Measurements from ENCODE around the gene SCGB1D2.
"Not testable (repeated sequence)": the region's sequence is repeated elsewhere in the genome, so short reads cannot be mapped to it uniquely, and the experiment has no call there.

Gene SCGB1D2

DNA sequence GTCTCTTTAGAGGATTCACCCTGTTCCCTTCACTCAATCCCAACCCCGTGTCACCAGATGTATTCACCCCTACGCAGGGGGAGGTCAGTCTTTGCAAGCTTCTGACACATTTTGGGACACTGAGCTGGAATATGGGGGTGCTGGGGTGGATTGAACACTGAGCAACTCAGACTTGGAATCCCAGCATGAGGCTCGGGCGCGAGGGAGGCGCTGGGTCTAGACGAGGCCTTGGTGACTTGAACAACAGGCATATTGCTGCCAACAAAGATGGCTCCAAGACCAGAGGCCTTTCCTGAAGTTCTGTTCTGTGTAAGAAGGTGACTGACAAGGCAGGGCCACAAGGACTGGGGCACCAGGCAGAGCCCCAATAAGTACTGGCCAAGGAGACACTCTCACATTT lies 36.6 kb upstream of the SCGB1D2 start:
- Histone ChIP-seq H3K4me1 (ENCODE audit: insufficient read depth, low read length, severe bottlenecking) (no peaks in the 10 kb centered on the region), H3K4me3 (ENCODE audit: low read depth, low read length, poor library complexity, severe bottlenecking) (no peak overlapping the region), H3K79me2 (ENCODE audit: insufficient read depth, low read length) (no peaks in the 10 kb centered on the region), H3K27ac (ENCODE audit: low read depth, low read length, poor library complexity, severe bottlenecking) (no peak overlapping the region), H3K9ac (ENCODE audit: low read length) (no peak overlapping the region), H3K27me3 (ENCODE audit: insufficient read depth, low read length) (no peaks in the 10 kb centered on the region), H2AFZ (ENCODE audit: low read length) (no peak overlapping the region), H3K9me3 (ENCODE audit: low read length) (no peaks in the 10 kb centered on the region), H3F3A (ENCODE audit: insufficient read depth, low read length) (no peaks in the 10 kb centered on the region), H3K36me3 (ENCODE audit: insufficient read depth, low read length) (no peaks in the 10 kb centered on the region), H4K20me1 (ENCODE audit: insufficient read depth, low read length) (no peaks in the 10 kb centered on the region), H3K9me2 (ENCODE audit: low read depth, low read length) (no peaks in the 10 kb centered on the region), H3K4me2 (ENCODE audit: low read length) (no peak overlapping the region)
- TF ChIP-seq EZH2 (IDR thresholded peaks at IDR 0.05; ENCODE audit: borderline replicate concordance, low read length) = no peak

DNA sequence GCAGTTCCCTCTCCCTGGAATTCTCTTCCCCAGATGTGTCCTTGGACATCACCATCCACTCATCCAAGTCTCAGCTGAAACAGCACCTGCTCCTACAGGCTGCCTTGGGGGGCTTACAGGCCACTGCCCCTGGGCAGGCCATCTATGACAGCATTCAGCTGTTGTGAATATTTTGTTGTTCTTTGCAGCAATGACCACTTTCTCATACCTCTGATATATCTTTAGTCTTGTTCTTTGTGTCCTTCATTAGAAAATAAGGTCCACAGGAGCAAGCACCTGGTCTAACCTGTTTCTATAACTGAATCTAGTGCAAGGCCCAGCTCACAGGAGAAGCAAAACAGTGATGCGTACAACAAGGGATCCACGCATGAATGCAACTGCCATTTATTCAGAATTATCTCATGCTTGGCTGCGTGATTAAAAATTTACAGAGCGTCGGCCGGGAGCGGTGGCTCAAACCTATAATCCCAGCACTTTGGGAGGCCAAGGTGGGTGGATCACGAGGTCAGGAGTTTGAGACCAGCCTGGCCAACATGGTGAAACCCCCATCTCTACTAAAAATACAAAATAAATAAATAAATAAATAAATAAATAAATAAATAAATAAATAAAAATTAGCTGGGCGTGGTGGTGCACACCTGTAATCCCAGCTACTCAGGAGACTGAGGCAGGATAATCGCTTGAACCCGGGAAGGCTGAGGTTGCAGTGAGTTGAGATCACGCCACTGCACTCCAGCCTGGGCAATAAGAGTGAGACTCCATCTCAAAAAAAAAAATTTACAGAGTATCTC lies 35.6 kb upstream of the SCGB1D2 start:
- H3K27me3 ChIP-seq (ENCODE audit: insufficient read depth, low read length); H3K4me1 ChIP-seq (ENCODE audit: insufficient read depth, low read length, severe bottlenecking); H3K4me2 ChIP-seq (ENCODE audit: low read length); H3K36me3 ChIP-seq (ENCODE audit: insufficient read depth, low read length); H3K9me3 ChIP-seq (ENCODE audit: low read length); H3K9ac ChIP-seq (ENCODE audit: low read length); H3K79me2 ChIP-seq (ENCODE audit: insufficient read depth, low read length); H3K9me2 ChIP-seq (ENCODE audit: low read depth, low read length); H4K20me1 ChIP-seq (ENCODE audit: insufficient read depth, low read length); H3K27ac ChIP-seq (ENCODE audit: low read depth, low read length, poor library complexity, severe bottlenecking); H3F3A ChIP-seq (ENCODE audit: insufficient read depth, low read length); H3K4me3 ChIP-seq (ENCODE audit: low read depth, low read length, poor library complexity, severe bottlenecking); H2AFZ ChIP-seq (ENCODE audit: low read length): not testable (repeated sequence)

- H4K20me1 ChIP-seq (ENCODE audit: insufficient read depth, low read length) = no peaks in the 10 kb centered on the region
- H3K4me2 ChIP-seq (ENCODE audit: low read length) = no peak overlapping the region
Observed at GRCh38 chr11:62208785-62209144, 33.3 kb upstream of the SCGB1D2 start.

GRCh38 chr11:62217191-62217748 lies 24.8 kb upstream of the SCGB1D2 start:
- H2AFZ ChIP-seq (ENCODE audit: low read length) = no peak overlapping the region
- H3K36me3 ChIP-seq (ENCODE audit: insufficient read depth, low read length) = no peaks in the 10 kb centered on the region
- no peaks in the 10 kb centered on the region for H3K9me3 ChIP-seq (ENCODE audit: low read length)
- TF ChIP-seq, protein P1, sequence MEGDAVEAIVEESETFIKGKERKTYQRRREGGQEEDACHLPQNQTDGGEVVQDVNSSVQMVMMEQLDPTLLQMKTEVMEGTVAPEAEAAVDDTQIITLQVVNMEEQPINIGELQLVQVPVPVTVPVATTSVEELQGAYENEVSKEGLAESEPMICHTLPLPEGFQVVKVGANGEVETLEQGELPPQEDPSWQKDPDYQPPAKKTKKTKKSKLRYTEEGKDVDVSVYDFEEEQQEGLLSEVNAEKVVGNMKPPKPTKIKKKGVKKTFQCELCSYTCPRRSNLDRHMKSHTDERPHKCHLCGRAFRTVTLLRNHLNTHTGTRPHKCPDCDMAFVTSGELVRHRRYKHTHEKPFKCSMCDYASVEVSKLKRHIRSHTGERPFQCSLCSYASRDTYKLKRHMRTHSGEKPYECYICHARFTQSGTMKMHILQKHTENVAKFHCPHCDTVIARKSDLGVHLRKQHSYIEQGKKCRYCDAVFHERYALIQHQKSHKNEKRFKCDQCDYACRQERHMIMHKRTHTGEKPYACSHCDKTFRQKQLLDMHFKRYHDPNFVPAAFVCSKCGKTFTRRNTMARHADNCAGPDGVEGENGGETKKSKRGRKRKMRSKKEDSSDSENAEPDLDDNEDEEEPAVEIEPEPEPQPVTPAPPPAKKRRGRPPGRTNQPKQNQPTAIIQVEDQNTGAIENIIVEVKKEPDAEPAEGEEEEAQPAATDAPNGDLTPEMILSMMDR (IDR thresholded peaks at IDR 0.05; ENCODE audit: low read length) = peak; percentile 41
- TF ChIP-seq EZH2 (IDR thresholded peaks at IDR 0.05; ENCODE audit: borderline replicate concordance, low read length) = no peak
- no peak overlapping the region for H3K27ac ChIP-seq (ENCODE audit: low read depth, low read length, poor library complexity, severe bottlenecking)
- H3K4me3 ChIP-seq (ENCODE audit: low read depth, low read length, poor library complexity, severe bottlenecking) = no peak overlapping the region
- H3K9ac ChIP-seq (ENCODE audit: low read length) = no peak overlapping the region
- no peaks in the 10 kb centered on the region for H3K4me1 ChIP-seq (ENCODE audit: insufficient read depth, low read length, severe bottlenecking)
- H3F3A ChIP-seq (ENCODE audit: insufficient read depth, low read length) = no peaks in the 10 kb centered on the region
- no peaks in the 10 kb centered on the region for H3K9me2 ChIP-seq (ENCODE audit: low read depth, low read length)
- H3K79me2 ChIP-seq (ENCODE audit: insufficient read depth, low read length) = no peaks in the 10 kb centered on the region
- no peaks in the 10 kb centered on the region for H4K20me1 ChIP-seq (ENCODE audit: insufficient read depth, low read length)
- H3K27me3 ChIP-seq (ENCODE audit: insufficient read depth, low read length) = no peaks in the 10 kb centered on the region
- no peak overlapping the region for H3K4me2 ChIP-seq (ENCODE audit: low read length)

More at GRCh38 chr11:62208785-62209144, 33.3 kb upstream of the SCGB1D2 start:
- H3K9me2 ChIP-seq (ENCODE audit: low read depth, low read length) = no peaks in the 10 kb centered on the region
- no peak overlapping the region for H3K4me3 ChIP-seq (ENCODE audit: low read depth, low read length, poor library complexity, severe bottlenecking)
- H2AFZ ChIP-seq (ENCODE audit: low read length) = no peak overlapping the region
- no peak for TF ChIP-seq EZH2 (IDR thresholded peaks at IDR 0.05; ENCODE audit: borderline replicate concordance, low read length)
- TF ChIP-seq, protein P1 (IDR thresholded peaks at IDR 0.05; ENCODE audit: low read length) = no peak
- H3K9ac ChIP-seq (ENCODE audit: low read length) = no peak overlapping the region
- no peaks in the 10 kb centered on the region for H3F3A ChIP-seq (ENCODE audit: insufficient read depth, low read length)
- H3K9me3 ChIP-seq (ENCODE audit: low read length) = no peaks in the 10 kb centered on the region
- H3K4me1 ChIP-seq (ENCODE audit: insufficient read depth, low read length, severe bottlenecking) = no peaks in the 10 kb centered on the region
- no peaks in the 10 kb centered on the region for H3K36me3 ChIP-seq (ENCODE audit: insufficient read depth, low read length)
- no peak overlapping the region for H3K27ac ChIP-seq (ENCODE audit: low read depth, low read length, poor library complexity, severe bottlenecking)
- no peaks in the 10 kb centered on the region for H3K27me3 ChIP-seq (ENCODE audit: insufficient read depth, low read length)
- H3K79me2 ChIP-seq (ENCODE audit: insufficient read depth, low read length) = no peaks in the 10 kb centered on the region
